ENCODE measurements around the gene FHOD1. TPM values are rescaled to one million over a fixed set of nuclear protein-coding genes. Genes with fewer than 3 reads are reported as not detected.

The FHOD1 gene
- total RNA-seq, 4 donors from 2014 or later, result 13.3 to 64.4 (median 38.8) TPM

DNA sequence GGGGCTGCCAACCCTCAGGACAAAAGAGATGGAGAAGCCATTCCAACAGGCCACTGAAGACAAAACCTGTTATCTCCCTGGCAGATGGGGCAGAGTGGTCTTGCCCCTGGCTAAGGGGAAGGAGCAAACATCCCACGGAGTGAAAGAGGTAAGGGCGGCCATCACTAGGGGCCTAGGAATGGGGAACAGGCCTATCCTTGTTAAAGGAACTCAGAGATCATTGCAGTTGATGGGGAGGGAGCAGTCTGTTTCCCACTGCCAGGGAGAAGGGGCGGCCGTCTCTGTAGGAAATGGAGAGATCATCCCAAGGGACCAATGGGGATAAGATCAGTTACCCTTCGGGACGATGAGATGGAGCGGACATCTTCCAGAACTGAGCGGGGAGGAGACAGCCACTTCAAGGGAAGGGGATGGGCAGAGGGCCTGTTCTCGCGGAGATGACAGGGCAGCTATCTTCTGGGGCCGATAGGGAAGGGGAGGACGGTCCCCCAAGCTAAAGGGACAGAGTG, 20.9 kb downstream of the FHOD1 start:
- no peak for TF ChIP-seq POLR2A (IDR thresholded peaks at IDR 0.05)
- TF ChIP-seq, protein P1, sequence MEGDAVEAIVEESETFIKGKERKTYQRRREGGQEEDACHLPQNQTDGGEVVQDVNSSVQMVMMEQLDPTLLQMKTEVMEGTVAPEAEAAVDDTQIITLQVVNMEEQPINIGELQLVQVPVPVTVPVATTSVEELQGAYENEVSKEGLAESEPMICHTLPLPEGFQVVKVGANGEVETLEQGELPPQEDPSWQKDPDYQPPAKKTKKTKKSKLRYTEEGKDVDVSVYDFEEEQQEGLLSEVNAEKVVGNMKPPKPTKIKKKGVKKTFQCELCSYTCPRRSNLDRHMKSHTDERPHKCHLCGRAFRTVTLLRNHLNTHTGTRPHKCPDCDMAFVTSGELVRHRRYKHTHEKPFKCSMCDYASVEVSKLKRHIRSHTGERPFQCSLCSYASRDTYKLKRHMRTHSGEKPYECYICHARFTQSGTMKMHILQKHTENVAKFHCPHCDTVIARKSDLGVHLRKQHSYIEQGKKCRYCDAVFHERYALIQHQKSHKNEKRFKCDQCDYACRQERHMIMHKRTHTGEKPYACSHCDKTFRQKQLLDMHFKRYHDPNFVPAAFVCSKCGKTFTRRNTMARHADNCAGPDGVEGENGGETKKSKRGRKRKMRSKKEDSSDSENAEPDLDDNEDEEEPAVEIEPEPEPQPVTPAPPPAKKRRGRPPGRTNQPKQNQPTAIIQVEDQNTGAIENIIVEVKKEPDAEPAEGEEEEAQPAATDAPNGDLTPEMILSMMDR (IDR thresholded peaks at IDR 0.05), result no peak
- DNase-seq, result no peak
- peak overlapping the region; percentile 65 to 96 (median 90) for H3K4me3 ChIP-seq
- peaks cover 0 to 23% (median 7%) of the 10 kb centered on the region in 4 donors for H3K4me1 ChIP-seq
- H3K27ac ChIP-seq, result peak overlapping the region; percentile 75 to 85 (median 83)
- H3K36me3 ChIP-seq, result peaks cover 0 to 34% (median 0%) of the 10 kb centered on the region in 3 donors
- no peaks in the 10 kb centered on the region for H3K9me3 ChIP-seq
- H3K27me3 ChIP-seq, result no peaks in the 10 kb centered on the region

DNA sequence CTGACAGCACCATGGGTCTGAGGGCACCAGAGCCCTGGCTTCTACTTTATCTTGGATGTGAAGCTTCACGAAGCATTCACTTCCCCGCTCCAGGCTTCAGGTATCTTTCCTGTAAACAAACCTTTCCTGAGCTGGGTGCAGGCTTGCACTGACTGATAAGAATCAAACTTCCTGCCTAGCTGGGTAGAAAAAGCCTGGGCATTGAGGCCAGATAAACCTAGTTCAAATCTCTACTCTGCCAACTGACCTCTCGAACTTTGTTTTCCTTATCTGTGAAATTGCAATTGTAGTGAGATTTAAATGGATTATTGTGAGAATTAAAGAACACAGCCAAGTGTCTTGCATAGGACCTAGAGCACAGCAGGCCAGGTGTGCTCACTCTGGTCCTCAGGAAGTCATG, 23.3 kb downstream of the FHOD1 start:
- Histone ChIP-seq H3K36me3 (peaks cover 0 to 10% (median 0%) of the 10 kb centered on the region in 3 donors), H3K27ac (peak overlapping the region in 2 of 4 donors; percentile 3 to 14), H3K9me3 (no peaks in the 10 kb centered on the region), H3K4me3 (no peak overlapping the region), H3K27me3 (no peaks in the 10 kb centered on the region), H3K4me1 (peaks cover 0 to 23% (median 7%) of the 10 kb centered on the region in 4 donors)
- TF ChIP-seq POLR2A (IDR thresholded peaks at IDR 0.05), result no peak
- TF ChIP-seq, protein P1 (IDR thresholded peaks at IDR 0.05), result no peak
- no peak for DNase-seq

DNA sequence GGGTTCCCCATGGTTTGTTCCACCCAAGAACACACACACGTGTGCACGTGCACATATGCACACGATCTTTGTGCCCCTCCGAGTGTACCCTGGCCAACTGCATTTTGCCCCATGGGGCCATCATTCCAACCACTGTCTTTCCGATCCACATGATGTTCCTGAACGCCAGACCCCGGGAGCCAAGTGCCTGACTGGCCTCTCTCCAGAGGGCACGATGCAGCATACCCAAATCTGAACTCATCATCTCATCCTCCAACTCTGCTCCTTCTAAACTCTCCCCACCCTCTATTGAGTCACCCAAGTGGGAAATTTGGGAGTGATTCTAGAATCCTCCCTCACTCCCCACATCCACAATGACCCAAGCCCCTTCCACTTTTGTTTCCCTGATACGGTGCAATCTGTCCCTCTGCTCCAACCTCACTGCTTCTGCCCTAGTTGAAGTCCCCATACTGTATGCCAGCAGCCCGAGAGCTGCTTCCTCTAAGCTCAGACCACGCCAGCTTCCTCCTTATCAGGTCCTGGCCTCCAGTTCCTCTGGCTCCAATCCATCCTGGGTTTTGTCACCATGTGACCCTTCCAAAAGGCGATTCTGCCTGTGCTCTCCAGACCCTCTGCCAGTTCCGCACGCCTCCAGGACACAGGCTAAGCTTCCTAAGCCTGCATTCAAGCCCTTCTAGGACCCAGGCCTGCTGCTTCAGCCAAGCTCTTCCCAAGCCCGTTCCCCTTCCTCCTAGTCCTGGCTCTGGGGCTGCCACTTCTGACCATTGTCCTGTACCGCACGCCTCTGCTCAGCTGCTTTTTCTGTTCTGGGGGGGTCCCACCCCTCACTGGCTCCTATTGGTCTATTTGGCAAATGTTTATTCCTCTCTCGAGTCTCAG, 30.4 kb downstream of the FHOD1 start:
- H3K27me3 ChIP-seq, result no peaks in the 10 kb centered on the region
- H3K4me1 ChIP-seq, result peaks cover 0 to 9% (median 0%) of the 10 kb centered on the region in 4 donors
- no peak overlapping the region for H3K4me3 ChIP-seq
- no peaks in the 10 kb centered on the region for H3K36me3 ChIP-seq
- H3K9me3 ChIP-seq, result no peaks in the 10 kb centered on the region
- H3K27ac ChIP-seq, result no peak overlapping the region
- DNase-seq, result no peak
- no peak for TF ChIP-seq POLR2A (IDR thresholded peaks at IDR 0.05)
- TF ChIP-seq, protein P1 (IDR thresholded peaks at IDR 0.05), result no peak

DNA sequence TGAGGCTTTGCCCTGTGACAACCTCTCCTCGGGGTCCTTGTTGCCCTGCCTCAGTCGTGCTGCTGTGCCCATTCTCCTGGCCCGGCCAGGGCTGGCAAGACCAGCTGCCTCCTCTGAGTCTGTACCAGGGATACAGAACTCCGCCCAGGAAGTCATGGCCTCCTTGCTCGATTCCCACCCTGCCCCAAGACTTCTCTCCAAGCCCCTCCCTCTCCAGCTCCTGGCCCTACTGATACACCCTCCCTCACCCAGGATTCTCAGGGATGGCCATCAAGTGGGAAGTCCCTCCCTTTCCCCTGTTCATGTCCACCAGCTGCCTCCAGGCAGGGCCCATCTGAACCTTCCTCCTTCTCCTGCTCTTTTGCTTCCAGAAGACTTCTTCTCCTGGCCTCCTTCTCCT, 31.6 kb downstream of the FHOD1 start:
- no peaks in the 10 kb centered on the region for H3K27me3 ChIP-seq
- no peak for DNase-seq
- H3K9me3 ChIP-seq, result no peaks in the 10 kb centered on the region
- H3K27ac ChIP-seq, result no peak overlapping the region
- peaks cover 0 to 9% (median 0%) of the 10 kb centered on the region in 4 donors for H3K4me1 ChIP-seq
- no peak overlapping the region for H3K4me3 ChIP-seq
- no peaks in the 10 kb centered on the region for H3K36me3 ChIP-seq
- TF ChIP-seq, protein P1 (IDR thresholded peaks at IDR 0.05), result no peak
- no peak for TF ChIP-seq POLR2A (IDR thresholded peaks at IDR 0.05)

DNA sequence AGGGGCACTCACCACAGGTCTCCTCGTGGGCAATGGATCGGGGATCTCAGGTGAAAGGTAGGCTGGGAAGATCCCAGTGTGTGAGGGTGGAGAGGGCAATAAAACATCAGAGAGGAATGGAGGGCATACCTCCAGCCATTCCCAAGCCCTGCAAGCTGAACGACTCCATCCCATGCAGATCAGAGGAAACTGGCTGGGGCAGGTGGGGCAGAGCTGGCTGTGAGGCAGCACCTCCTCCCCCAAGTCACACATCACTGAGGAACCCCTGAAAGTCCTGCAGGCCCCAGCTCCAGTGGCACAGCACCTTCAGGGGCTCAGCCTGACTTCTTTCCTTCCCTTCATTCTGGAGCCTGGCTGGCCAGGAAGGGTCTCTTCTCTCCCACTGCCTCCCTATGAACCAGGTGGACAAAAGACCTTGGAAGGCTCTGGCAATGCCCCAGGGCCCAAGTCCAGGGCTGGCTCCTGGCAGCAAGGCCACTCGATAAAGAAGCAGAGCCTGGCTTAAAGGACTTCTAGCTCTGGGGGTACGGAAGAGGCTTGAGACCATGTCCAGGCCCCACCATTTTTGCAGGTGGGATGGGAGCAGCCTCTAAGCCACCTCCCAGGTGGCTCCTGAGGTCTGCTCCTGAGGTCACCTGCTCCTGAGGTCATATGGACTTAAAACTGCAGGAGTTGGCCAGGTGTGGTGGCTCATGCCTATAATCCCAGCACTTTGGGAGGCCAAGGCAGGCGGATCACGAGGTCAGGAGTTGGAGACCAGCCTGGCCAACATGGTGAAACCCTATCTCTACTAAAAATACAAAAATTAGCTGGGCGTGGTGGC, 33.9 kb downstream of the FHOD1 start:
- Histone ChIP-seq H3K27ac (peak overlapping the region in 1 of 4 donors; percentile 7), H3K9me3 (no peaks in the 10 kb centered on the region), H3K4me3 (no peak overlapping the region), H3K4me1 (peaks cover 0 to 9% (median 0%) of the 10 kb centered on the region in 4 donors), H3K36me3 (no peaks in the 10 kb centered on the region), H3K27me3 (no peaks in the 10 kb centered on the region)
- no peak for DNase-seq
- TF ChIP-seq, protein P1 (IDR thresholded peaks at IDR 0.05), result no peak
- no peak for TF ChIP-seq POLR2A (IDR thresholded peaks at IDR 0.05)

Data from Peyer's patch (tissue), 4 donors.